ENCODE results near the gene BEGAIN.

- no peak for TF ChIP-seq EZH2phosphoT487 (IDR thresholded peaks at IDR 0.05; ENCODE audit: borderline replicate concordance, low read length)
- TF ChIP-seq, protein P1, sequence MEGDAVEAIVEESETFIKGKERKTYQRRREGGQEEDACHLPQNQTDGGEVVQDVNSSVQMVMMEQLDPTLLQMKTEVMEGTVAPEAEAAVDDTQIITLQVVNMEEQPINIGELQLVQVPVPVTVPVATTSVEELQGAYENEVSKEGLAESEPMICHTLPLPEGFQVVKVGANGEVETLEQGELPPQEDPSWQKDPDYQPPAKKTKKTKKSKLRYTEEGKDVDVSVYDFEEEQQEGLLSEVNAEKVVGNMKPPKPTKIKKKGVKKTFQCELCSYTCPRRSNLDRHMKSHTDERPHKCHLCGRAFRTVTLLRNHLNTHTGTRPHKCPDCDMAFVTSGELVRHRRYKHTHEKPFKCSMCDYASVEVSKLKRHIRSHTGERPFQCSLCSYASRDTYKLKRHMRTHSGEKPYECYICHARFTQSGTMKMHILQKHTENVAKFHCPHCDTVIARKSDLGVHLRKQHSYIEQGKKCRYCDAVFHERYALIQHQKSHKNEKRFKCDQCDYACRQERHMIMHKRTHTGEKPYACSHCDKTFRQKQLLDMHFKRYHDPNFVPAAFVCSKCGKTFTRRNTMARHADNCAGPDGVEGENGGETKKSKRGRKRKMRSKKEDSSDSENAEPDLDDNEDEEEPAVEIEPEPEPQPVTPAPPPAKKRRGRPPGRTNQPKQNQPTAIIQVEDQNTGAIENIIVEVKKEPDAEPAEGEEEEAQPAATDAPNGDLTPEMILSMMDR (IDR thresholded peaks at IDR 0.05; ENCODE audit: low read depth, low read length, poor library complexity, severe bottlenecking): no peak
Measured at GRCh38 chr14:100577321-100577985, 9.8 kb downstream of the BEGAIN start.

Measured in DOHH2 (cell line).